ENCODE data around the gene SRL.
A peak's percentile ranks its signal among the peaks of the same experiment; 100 is the strongest.
"Not testable (repeated sequence)": the region's sequence is repeated elsewhere in the genome, so short reads cannot be mapped to it uniquely, and the experiment has no call there.

SRL gene

DNA sequence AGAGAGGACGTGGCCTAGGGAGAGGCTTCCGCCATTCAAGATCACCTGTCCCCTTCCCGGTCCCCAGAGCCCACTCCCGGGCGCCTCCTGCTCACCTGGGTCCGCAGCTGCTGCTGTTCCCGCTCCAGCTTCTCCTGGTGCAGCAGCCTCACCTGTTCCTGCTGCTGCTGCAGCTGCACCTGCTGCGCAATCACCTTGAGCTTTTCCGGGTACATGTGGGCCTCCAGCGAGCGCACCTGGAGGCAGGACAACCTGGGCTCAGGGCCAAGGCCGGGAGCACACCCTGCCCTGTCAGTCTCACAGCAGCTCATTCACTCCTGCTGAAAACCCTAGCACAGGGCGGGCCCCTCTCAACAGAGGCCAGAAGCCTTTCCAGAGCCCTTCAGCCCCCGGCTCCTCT lies 18.5 kb upstream of the SRL start:
- no peak for DNase-seq

DNA sequence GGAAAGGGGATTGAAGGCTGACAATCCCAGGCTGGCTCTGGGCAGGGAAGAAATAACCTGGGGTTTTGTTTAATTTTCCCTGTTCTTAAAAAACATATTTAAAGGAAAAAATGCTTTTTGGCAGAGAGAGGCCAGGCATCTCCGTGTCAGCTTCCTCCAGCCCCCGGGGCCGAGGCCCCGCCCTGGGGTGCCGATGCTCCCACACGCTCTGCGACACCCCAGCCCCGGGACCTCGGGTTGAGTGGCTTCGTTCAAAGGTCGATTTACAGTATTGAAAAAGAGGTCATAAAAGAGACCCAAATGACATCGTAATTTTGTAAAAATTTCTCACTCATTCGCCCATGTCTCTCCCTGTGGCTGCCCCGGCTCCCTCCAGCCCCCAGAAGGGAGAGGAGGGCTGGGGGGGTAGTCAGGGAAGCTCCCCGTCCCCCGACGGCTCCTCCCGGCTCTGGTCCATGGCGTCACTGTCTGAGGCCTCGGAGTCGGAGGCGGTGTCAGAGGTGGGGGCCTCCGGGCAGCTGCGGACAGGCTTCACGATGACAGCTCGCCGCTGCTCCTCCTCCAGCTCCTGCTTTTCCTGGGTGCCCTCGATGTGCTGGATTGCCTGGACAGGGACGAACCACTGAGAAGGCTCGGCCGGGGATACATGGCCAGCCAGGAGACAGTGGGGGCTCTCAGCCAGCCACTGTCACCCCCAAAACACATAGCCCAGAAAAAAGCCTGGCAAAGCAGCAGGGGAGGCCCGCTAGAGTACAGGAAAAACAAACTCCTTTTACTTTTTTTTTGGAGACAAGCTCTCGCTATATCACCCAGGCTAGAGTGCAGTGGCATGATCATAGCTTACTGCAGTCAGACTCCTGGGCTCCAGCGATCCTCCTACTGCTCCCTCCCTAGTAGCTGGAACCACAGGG lies 16.0 kb upstream of the SRL start:
- no peak for DNase-seq

DNA sequence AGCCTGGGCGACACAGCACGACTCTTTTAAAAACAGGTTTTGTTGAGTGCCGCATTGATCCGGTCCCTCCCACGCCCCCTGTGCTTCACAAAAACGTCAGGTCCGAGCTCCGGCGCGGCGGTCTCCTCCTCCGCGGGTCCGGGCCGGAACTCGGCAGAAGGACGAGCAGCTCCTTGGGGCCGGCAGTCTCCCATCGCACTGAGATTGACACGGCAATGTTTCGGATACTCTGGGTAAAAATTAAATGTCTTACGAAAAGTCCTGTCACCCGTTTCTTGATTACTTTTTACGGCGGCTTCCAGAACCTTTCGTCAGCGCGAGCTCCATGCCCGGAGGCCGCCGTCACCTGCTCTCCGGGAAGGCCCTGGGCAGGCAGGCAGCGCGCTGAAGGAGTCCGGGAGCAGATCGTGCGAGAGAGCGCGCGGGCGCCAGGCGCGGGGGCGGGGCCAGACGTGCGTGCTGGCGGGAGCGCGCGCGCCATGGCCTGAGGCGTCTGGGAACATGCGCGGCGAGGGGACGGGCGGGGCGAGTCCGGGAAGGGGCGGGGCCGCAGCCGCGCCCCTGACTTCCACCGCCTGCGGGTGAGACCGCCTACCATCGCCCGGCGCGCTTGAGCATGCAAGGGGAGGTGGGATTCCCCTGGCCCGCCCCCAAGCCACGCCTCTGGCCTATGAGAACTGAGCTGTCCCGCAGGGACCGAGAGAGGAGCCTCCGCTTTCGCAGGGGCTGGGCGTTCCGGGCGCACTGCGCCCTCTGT lies 11.7 kb upstream of the SRL start:
- peak; percentile 97 for DNase-seq

DNA sequence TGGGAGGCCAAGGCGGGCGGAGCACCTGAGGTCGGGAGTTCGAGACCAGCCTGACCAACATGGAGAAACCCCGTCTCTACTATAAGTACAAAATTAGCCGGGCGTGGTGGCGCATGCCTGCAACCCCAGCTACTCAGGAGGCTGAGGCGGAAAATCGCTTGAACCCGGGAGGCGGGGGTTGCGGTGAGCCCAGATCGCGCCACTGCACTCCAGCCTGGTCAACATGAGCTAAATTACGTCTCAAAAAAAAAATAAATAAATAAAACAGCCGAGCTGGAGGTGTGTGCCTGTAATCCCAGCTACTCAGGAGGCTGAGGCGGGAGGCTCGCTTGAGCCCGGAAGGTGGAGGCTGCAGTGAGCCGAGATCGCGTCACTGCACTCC lies 11.1 kb upstream of the SRL start:
- DNase-seq, result not testable (repeated sequence)

DNA sequence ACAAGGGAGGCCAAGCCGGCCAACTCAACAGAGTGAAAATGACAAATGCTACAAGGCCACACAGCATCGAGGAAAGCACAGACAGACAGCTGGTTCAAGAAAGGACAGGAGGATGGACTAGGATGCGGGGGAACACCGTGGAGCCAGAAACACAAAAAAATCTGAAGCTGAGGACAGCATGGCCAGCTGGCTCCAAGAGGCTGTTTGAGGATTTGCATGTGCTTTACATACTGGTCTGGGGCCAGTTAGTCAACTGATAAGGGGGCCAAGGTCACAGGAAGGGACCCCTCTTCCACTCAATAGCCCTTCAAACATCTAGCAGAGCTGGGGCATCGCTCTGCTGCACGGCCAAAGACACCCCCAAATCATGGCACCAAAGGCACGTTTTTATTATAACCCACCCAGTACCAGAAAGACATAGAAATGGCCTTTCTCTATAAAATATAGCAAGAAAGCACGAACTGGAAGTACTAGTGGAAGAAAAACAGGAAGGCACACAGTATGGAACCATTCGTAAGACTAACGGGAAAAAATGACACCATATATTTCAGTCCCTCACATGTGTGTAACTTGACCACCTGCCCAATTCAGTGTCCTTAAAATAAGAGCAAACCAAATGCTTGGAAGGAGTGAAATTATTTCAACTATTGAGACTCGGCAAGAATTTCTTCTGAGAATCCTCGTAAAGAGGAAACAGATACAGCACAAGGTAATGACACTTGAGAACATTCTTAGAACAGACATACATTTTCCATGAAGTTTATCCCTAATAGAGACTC lies 7.8 kb upstream of the SRL start:
- DNase-seq, result no peak

DNA sequence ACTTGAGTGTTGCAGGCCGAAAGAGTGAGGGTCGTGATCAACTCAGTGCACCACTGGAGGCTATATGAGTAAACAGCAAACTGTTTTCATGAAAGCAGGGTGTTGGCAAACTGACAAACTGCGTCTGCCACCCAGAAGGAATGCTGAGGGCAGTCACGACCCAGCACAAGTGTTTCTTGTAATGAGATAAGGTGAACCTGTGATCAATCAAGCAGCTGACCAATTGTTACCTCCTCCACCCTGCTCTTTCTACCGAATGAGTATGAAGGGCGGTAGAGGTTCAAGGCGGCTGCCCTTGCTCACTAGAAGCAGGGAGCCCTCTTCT lies 5.5 kb upstream of the SRL start:
- DNase-seq, result no peak

DNA sequence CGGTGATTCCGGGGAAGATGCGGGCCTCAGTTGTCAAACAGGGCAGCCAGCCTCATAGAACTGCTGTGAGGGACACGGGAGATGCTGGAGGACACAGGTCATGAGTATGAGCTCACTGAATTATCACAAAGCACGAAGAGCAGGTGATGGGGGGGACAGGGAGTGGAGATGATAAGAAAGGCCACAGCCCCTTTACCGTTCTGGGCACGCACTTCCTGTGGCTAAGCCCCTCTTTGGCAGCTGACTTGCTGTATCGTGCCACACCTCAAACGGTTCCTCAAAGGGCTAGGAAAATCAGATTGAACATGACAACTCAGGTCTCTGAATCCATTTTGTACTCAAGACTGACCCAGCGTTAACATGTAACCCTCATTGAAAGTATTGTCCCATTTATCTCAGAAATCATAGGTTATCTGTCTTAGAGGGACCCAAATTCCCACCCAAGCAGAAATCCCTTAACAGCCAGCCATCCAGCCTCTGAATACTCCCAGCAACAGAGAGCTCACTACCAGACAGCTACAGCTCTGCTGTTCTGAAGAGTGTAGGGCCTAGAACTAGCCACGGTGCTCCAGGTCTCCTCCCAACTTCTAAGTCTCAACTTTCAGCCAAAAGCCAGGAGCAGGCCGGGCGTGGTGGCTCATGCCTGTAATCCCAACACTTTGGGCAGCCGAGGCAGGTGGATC lies 5.0 kb upstream of the SRL start:
- no peak for DNase-seq

DNA sequence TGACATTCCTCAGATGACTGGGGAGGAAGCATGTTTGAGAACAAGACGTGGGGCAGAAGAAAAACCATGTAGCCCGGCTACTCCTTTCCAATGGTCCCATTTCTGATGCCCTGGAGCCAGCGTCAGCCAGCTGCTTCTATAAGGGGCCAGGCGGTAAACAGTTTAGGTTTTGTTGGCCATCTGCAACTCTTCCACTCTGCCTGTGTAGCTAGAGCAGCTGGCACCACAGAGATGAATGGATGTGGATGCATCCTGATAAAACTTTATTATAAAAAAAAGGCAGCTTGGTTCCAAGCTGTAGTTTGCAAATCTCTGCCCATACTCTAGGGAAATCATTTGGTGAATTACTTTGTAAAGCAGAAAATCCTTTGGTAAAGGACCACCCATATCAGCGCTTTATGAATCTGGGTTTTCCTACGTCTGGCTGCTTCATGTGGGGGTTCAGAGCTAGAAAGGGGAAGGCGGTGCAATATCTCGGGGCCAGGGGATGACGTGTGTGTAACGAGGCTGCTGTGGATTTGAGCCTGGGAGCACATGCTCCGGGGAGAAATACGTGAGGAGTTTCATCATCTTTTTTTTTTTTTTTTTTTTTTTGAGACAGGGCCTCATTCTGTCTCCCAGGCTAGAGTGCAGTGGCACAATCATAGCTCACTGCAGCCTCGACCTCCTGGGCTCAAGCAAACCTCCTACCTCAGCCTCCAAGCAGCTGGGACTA lies 3.4 kb upstream of the SRL start:
- no peak for DNase-seq

DNA sequence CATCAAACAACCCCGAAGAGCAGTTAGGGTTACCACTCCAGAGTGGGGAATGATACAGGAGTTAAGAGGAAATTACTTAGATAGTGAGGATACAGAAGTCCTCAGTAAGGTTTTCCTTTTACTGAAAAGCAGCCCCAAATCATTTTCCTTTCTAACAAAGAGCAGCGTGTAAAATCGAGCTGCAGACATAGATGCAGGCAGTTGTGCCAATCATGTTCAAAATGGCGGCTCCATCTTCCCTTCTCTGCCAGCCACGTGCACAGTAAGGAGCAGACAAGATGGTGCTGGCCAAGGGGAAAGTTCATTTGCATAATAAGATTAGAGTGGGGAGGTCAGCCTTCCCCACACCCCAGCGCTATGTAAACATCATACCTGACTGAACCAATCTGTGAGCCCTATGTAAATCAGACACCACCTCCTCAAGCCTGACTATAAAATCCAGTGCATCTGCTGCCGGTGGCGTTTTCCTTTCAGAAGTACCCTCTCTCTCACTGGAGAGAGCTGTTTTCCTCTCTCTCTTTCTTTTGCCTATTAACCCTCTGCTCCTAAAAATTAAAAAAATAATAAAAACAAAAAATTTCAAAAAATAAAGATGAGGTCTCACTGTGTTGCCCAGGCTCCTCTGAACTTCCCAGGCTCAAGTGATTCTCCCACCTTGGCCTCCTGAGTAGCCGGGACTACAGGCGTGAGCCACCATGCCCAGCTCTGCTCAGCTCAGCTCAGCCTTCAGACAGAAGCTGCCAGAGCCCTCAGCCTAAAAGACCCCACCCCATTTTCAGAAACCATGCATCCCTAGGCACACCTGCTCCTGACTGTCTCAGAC lies 2.6 kb upstream of the SRL start:
- DNase-seq, result no peak

DNA sequence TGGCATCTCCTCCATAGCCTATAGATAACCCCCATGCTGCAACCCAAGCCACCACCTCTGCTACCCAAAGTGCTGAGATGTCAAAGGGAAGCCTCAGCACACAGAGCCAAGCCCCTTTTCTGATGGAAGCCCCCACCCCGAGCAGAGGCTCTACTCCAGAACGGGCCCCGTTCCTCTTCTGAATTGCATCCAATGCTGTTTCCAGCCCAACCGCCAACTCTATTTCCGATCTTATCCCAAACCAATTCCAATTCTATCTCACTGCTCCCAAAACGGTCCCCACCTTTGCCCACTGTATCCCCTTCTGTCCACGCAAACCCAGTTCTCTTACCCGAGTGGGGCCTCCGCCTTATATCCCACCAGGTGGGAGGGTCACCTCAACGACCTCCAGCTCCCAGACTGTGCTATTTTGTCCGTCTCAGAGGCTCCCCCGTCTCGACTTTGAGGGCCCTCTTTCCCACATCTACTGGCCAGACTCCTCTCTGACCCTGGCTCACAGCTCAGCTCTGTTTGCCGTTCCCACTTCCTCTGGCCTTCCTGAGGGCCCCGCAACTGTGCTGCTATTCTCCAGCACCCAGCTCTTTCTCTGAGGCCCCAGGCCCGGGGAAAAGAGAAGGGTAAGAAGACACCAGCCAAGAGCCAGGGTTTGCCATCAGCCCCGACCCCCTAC lies 487 bp downstream of the SRL start:
- no peak for DNase-seq

DNA sequence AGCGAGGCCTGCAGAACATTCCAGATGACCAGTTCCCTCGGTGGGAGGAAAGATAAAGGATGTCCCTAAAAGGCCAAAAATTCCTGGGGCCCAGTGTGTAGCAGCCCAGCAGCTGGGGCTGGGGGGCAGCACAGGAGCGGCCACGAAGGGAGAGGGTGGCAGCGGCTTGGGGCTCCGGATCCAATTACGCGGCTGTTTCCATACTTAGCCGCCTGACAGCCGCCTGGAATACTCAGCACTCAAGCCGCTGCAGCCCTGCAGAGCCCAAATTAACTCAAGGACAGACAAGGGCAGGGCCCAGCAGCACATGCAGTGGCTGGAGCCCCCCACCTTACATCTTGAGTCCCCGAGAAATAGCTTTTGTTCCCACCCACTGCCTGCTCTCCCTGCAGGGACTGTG lies 1.3 kb downstream of the SRL start:
- no peak for DNase-seq

DNA sequence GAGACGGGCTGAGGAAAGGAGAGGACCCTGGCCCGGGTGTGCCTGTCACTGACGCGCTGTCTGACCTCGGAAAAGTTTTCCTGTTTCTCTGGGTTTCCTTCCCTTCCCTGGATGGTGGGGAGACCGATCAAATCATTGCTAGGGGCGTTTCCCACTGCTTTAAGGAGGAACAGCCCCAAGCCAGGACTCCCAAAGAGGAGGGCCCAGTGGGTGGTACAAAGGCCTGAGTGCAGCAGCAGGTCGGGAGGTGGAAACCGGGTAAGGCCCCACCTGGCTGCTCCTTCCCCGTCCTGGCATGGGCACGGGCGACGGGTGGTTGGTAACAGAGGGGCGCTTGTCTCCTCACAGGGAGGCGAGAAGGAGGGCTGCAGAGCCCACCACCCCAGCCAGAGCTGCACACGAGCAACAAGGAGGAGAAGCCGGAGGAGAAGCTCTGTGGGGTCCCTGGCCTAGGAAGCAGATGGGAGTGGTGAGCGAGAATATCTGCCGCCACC lies 2.2 kb downstream of the SRL start:
- no peak for DNase-seq

DNA sequence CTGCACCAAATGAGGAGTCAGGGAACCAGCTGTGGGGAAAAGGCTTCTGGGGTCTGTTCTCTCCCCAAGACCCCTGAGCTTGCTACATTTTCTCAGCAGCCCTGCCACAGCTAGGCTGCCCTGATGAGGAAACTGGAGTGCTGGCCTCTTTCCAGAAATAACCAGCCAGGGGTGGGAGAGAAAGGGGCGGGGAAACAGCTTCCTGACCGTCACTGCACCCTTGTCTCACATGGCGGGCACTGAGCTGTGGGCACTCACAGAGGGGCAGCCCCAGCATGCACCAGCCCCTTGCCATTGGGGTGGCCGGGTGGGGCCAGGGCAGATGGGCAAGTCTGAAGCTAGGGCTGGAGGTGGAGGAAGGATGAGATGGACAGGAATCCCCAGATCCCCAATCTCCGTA lies 2.9 kb downstream of the SRL start:
- DNase-seq, result no peak

DNA sequence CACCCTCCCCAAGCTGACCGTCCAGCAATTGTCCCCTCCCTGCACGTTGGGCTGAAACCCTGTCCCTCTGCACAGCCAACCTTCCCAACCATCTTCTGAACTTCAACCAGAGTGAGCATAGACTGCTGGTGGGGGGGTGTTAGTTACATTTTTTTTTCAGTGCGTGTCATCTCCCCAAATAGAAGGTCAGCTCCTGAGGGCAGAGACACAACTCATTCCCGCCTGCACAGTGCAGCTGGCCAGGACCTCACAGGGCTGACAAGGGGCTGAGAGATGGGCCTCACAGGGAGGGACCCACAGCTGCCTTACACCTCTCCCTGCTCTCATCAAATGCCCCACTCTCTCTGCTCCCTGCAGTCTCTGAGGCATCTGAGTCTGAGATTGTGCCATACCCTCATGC lies 8.4 kb downstream of the SRL start:
- DNase-seq, result no peak

DNA sequence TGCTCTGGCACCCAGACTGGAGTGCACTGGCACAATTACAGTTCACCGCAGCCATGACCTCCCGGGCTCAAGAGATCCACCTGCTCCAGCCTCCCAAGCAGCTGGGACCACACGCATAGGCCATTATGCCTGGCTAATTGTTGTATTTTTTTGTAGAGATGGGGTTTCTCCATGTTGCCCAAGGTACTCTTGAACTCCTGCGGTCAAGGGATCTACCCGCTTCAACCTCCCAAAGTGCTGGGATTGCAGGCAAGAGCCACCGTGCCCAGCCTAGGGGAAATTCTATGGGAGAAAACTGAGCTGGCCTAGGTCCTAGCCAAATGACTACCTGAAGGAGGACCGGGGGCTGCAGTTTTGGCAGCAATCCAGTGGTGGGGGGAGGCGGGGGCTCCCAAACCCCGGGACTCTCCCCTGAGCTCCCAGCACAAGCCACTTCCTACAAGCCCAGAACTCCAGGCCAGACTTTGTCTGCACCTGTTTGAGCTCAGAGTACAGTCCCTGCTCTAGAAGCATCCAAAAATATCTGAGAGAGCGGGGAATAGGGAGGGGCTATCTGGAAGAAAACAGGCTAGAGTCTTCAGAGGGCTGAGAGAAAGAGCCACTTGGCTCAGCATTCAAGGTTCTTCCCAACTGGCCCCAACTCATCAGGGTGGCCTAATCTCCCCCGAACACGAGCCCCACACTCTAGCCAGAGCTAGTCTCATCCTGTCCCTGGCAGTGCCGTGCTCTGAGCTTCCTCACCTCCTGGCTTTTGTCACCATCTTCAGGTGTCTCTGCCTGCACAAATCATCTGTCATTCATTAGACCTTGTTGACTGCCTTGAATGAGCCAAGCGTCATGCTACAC lies 9.1 kb downstream of the SRL start:
- no peak for DNase-seq

DNA sequence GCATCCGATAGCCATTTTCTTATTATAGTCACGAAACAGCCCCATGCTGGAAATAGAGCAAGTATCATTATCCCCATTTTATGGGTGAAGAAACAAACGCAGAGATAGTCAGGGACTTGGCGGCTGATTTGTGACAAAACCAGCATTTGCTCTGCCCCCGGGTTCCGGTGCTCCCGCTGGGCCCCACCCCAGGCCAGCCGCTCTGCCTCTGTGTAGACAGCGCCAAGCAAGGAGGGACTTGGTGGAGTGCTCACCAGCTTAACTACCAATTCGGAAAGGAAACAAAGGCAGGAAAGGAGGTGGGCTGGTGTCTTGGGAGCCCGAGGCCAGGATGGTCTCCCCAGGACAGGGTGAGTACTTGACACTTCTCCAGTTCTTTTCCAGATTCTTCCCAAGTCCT lies 10.0 kb downstream of the SRL start:
- DNase-seq, result no peak

DNA sequence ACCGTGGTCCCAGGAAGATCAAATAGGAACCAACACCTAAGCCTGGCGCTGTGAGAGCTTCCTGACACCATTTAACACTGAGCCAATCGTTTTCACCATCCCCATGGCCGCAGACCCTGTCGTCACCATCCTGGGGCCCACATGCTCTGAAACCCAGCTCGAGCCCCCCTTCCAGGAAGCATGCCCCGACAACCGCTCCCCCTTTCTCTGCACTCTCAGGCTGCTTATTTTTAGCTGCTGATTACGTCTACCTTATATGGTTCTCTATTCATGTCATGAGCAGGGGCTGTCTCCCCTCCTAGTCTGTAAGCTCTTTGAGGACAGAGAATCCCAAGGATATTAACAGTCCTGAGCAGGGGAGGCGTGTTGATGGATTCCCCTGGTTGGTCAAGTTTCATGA lies 10.5 kb downstream of the SRL start:
- DNase-seq, result no peak

DNA sequence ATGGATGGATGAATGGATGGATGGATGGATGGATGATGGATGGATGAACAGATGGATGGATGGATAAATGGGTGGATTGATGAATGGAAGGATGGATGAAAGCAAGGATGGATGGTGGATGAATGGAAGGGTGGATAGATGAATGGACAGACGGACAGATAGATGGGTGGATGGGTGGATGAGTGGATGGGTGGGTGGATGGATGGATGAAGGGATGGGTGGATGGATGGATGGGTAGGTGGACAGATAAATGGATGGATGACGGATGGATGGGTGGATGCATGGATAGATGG lies 14.9 kb downstream of the SRL start:
- DNase-seq, result no peak

DNA sequence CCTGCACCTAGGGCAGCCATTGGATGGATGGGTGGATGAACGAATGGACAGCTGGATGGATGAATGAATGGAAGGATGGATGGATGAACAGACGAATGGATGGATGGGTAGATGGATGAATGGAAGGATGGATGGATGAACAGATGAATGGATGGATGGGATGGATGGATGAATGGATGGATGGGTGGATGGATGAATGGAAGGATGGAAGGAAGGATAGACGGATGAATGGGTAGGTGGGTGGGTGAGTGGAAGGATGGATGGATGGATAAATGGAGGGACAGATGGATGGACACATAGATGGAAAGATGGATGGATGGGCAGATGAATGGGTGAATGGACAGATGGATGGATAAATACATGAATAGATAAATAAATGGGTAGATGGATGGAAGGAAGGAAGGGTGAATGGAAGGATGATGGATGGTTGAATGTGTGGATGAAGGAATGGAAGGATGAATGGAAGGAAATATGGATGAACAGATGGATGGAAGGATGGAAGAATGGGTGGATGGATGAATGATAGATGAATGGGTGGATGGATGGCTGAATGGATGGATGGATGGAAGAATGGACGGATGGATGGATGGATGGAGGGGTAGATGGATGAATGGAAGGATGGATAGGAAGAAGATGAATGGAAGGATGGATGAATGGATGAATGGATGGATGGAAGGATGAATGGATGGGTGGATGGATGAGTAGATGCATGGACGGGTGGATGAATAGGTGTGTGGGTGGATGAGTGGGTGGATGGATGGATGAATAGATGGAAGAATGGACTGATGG lies 15.4 kb downstream of the SRL start:
- DNase-seq, result no peak

Measured in amniotic stem cell (primary cell).